Peyer's patch (tissue), 4 donors: ENCODE results near the gene SCRT2.

Source experiments
- POLR2A ChIP-seq, 2 donors: fragments of 450-650 bp; IDR thresholded peaks; one replicate each; pipeline ENCODE4 v1.5.1; 2017; ENCODE audit warnings: antibody characterized with exemption in 2 of 2, mild to moderate bottlenecking in 2 of 2, moderate library complexity in 2 of 2
- TF ChIP-seq, protein P1 (sequence below), 6 experiments: fragments of 450-650 bp in 4 of 6; fragments of 200-600 bp in 2 of 6; sonication (generic) in 1 of 6; IDR thresholded peaks; one replicate each; pipeline ENCODE4 v1.5.1; 2017 to 2019; ENCODE audit warnings: antibody characterized with exemption in 6 of 6, mild to moderate bottlenecking in 3 of 6, moderate library complexity in 1 of 6

DNA sequence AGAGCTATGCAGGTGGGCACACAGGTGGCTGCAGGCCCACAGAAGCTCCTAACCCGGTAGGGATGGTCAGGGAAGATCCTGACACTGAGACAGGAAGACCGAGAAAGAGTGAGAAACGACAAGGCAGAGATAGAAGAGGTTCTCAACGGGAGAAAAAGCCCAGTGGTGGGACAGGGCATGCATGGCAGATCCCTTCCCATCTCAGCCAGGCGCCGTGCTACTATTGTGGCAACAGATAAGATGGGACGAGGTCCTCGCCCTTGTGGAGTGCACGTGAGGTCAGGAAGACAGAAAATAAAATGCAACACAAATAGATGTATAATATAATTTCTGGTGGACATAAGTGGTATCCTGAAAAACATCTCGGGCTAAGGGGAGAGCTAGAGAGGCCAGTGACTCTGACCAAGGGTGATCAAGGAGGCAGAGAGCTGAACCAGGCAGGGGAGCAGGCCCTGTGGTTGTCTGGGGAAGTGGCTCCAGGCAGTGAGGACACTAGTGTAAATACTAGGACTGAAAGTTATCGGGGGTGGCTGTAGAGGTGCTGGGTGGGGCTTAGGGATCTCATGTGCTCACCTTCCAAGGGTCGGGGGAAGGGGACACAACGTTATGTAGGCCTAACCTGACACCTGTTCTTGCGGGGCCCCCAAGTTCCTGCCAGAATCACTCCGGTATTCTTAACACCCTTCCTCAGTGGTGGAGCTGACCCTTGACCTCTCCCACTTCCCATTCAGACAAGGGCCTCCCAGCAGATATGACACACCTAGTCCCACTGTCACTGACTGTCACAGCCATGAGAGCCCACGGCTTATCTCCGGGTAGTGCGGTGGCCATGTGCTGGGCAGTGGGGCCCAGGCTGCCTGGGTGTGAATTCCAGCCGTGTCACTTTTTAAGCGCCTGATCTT lies 23.6 kb downstream of the SCRT2 start:
- TF ChIP-seq, protein P1, sequence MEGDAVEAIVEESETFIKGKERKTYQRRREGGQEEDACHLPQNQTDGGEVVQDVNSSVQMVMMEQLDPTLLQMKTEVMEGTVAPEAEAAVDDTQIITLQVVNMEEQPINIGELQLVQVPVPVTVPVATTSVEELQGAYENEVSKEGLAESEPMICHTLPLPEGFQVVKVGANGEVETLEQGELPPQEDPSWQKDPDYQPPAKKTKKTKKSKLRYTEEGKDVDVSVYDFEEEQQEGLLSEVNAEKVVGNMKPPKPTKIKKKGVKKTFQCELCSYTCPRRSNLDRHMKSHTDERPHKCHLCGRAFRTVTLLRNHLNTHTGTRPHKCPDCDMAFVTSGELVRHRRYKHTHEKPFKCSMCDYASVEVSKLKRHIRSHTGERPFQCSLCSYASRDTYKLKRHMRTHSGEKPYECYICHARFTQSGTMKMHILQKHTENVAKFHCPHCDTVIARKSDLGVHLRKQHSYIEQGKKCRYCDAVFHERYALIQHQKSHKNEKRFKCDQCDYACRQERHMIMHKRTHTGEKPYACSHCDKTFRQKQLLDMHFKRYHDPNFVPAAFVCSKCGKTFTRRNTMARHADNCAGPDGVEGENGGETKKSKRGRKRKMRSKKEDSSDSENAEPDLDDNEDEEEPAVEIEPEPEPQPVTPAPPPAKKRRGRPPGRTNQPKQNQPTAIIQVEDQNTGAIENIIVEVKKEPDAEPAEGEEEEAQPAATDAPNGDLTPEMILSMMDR (IDR thresholded peaks at IDR 0.05) = no peak
- no peak for TF ChIP-seq POLR2A (IDR thresholded peaks at IDR 0.05)
